Chondrocyte (in vitro differentiated cells): Measurements from ENCODE around the gene PHACTR4. TPM values are rescaled to one million over a fixed set of nuclear protein-coding genes. Genes with fewer than 3 reads are reported as not detected.

Source experiments
- DNase-seq: peaks from one replicate; pipeline ENCODE4 v3.0.0; 2021; ENCODE audit warnings: mixed read lengths, low spot score
- H3K27ac Mint-ChIP-seq: one replicate; pipeline ENCODE4 v1.8.0; 2021; ENCODE audit warnings: mild to moderate bottlenecking, moderate library complexity, mixed read lengths; ENCODE audit not compliant: unreplicated experiment
- H3K27me3 Mint-ChIP-seq: 2 replicates; pipeline ENCODE4 v1.8.0; 2021; ENCODE audit warnings: low read depth, mixed read lengths
- H3K36me3 Mint-ChIP-seq: 2 replicates; pipeline ENCODE4 v1.8.0; 2021; ENCODE audit warnings: low read depth, mixed read lengths
- H3K4me1 Mint-ChIP-seq: 2 replicates; pipeline ENCODE4 v1.8.0; 2021; ENCODE audit warnings: low read depth, mild to moderate bottlenecking, mixed read lengths
- H3K4me3 Mint-ChIP-seq: one replicate; pipeline ENCODE4 v1.8.0; 2021; ENCODE audit warnings: mild to moderate bottlenecking, moderate library complexity, mixed read lengths; ENCODE audit not compliant: unreplicated experiment
- H3K9me3 Mint-ChIP-seq: 2 replicates; pipeline ENCODE4 v1.8.0; 2021; ENCODE audit warnings: low read depth, mixed read lengths
- total RNA-seq: library from RNA; stranded (reverse); gene quantifications from 3 replicates; pipeline ENCODE4 v1.2.1, GENCODE V29; 2021
- TF ChIP-seq, protein P1 (sequence below): fragments of 200-600 bp; sonication (generic); IDR thresholded peaks from 2 replicates; pipeline ENCODE4 v1.5.0; 2021; ENCODE audit warnings: antibody characterized with exemption, mild to moderate bottlenecking, moderate library complexity

Gene PHACTR4
- total RNA-seq, 1 donor from 2014 or later = 39.9 TPM

DNA sequence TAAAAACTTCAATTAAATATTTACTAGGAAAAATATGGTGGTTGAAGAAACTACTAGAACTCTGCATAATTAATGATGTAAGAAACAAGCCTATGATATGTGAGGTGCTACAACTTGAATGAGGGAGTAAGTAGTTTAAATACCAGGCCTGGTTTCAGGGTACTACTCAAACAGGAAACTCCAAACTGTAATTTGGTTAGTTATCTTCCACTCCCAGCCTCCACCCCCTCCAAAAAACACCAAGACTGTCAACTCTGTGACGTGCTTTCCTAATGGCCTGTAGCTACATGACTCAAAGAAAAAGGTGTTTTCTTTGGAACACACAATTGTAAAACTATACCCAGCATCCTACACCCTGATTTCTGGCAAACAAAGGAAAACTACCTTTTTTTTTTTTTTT is 80.4 kb downstream of the PHACTR4 start:
- Mint-ChIP-seq H3K27ac (peak overlapping the region; percentile 69), H3K9me3 (no peaks in the 10 kb centered on the region), H3K36me3 (peaks cover 4% of the 10 kb centered on the region), H3K4me1 (peaks cover 19% of the 10 kb centered on the region), H3K4me3 (no peak overlapping the region), H3K27me3 (no peaks in the 10 kb centered on the region)
- no peak for DNase-seq
- TF ChIP-seq, protein P1, sequence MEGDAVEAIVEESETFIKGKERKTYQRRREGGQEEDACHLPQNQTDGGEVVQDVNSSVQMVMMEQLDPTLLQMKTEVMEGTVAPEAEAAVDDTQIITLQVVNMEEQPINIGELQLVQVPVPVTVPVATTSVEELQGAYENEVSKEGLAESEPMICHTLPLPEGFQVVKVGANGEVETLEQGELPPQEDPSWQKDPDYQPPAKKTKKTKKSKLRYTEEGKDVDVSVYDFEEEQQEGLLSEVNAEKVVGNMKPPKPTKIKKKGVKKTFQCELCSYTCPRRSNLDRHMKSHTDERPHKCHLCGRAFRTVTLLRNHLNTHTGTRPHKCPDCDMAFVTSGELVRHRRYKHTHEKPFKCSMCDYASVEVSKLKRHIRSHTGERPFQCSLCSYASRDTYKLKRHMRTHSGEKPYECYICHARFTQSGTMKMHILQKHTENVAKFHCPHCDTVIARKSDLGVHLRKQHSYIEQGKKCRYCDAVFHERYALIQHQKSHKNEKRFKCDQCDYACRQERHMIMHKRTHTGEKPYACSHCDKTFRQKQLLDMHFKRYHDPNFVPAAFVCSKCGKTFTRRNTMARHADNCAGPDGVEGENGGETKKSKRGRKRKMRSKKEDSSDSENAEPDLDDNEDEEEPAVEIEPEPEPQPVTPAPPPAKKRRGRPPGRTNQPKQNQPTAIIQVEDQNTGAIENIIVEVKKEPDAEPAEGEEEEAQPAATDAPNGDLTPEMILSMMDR = no peak

DNA sequence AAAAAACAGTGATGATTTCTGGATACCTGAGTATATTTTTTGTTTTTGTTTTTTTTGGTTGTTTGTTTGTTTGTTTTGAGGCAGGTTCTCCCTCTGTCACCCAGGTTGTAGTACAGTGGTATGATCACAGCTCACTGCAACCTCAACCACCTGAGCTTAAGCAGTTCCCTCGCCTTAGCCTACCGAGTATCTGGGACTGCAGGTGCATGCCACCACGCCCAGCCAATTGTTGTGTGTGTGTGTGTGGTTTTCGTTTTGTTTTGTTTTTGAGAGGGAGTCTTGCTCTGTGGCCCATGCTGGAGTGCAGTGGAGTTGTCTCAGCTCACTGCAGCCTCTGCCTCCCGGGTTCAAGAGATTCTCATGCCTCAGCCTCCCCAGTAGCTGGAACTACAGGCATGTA is 81.0 kb downstream of the PHACTR4 start:
- DNase-seq = no peak
- TF ChIP-seq, protein P1 = no peak
- no peak overlapping the region for H3K27ac Mint-ChIP-seq
- H3K9me3 Mint-ChIP-seq = no peaks in the 10 kb centered on the region
- H3K27me3 Mint-ChIP-seq = no peaks in the 10 kb centered on the region
- no peak overlapping the region for H3K4me3 Mint-ChIP-seq
- peaks cover 24% of the 10 kb centered on the region for H3K4me1 Mint-ChIP-seq
- H3K36me3 Mint-ChIP-seq = peaks cover 4% of the 10 kb centered on the region

DNA sequence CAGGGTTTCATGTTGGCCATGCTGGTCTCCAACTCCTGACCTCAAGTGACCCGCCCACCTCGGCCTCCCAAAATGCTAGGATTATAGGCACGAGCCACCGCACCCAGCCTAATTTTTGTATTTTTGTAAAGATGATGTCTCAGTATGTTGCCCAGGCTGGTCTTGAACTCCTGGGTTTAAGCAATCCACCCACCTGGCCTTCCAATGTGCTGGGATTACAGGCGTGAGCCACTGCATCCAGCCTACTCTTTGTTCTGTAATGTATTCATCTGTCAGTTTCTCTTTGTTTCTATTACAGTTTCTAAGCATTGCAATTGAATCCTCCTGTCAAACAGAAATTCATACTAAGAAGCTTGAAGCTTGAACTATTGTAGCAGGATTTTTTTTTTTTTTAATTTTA is 81.5 kb downstream of the PHACTR4 start:
- peaks cover 28% of the 10 kb centered on the region for H3K4me1 Mint-ChIP-seq
- no peaks in the 10 kb centered on the region for H3K9me3 Mint-ChIP-seq
- H3K27ac Mint-ChIP-seq = no peak overlapping the region
- DNase-seq = no peak
- H3K36me3 Mint-ChIP-seq = peaks cover 4% of the 10 kb centered on the region
- H3K27me3 Mint-ChIP-seq = no peaks in the 10 kb centered on the region
- TF ChIP-seq, protein P1 = no peak
- no peak overlapping the region for H3K4me3 Mint-ChIP-seq

DNA sequence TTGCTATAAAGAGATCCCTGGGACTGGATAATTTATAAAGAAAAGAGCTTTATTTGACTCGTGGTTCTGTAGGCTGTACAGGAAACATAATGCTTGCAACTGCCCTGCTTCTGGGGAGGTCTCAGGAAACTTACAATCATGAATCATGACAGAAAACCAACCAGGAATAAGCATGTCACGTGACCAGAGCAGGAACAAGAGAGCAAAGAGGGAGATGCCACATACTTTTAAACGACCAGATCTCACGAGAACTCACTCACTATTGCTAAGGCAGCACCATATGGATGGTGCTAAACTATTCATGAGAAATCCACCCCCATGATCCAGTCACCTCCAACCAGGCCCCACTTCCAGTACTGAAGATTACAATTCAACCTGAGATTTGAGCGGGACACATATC is 86.5 kb downstream of the PHACTR4 start:
- TF ChIP-seq, protein P1 = no peak
- H3K36me3 Mint-ChIP-seq = peaks cover 10% of the 10 kb centered on the region
- H3K27ac Mint-ChIP-seq = peak overlapping the region; percentile 78
- no peak for DNase-seq
- H3K9me3 Mint-ChIP-seq = no peaks in the 10 kb centered on the region
- H3K27me3 Mint-ChIP-seq = no peaks in the 10 kb centered on the region
- H3K4me1 Mint-ChIP-seq = peaks cover 31% of the 10 kb centered on the region
- no peak overlapping the region for H3K4me3 Mint-ChIP-seq

DNA sequence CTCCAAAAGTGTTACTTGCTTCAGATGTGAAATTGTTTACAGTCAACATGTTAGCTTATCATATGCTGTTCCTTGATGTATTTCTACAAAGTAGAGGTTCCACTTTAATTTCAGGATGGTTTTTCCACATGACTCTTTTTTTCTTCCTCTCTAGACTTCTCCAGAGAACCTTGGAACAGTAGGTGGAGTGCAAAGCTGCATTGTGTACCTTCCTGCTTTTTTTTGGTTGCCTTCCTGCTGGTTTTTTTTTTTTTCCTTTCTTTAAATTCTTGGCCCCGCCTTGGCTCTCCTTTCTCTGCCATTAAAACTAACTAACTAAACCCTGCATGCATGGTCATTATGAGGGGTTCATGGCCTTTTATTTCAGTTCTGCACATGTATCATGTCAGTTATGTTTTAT is 88.1 kb downstream of the PHACTR4 start:
- H3K9me3 Mint-ChIP-seq = no peaks in the 10 kb centered on the region
- peaks cover 10% of the 10 kb centered on the region for H3K36me3 Mint-ChIP-seq
- TF ChIP-seq, protein P1 = no peak
- H3K27me3 Mint-ChIP-seq = no peaks in the 10 kb centered on the region
- no peak for DNase-seq
- no peak overlapping the region for H3K4me3 Mint-ChIP-seq
- no peak overlapping the region for H3K27ac Mint-ChIP-seq
- H3K4me1 Mint-ChIP-seq = peaks cover 31% of the 10 kb centered on the region
